ENCODE measurements around the gene DDX5. TPM values are rescaled to one million over a fixed set of nuclear protein-coding genes. Genes with fewer than 3 reads are reported as not detected.

The DDX5 gene
- total RNA-seq, result 100 to 1,000 TPM; 369 to 444 TPM

GRCh38 chr17:64506201-64506575, at the start of gene DDX5:
Gene DDX5 (minus strand): TSS chr17:64506289. CDS start chr17:64506119, 170 bp downstream.
- H3K9ac ChIP-seq (ENCODE audit: low read depth in 2 of 2, low read length in 2 of 2), result peak within 1 kb of the TSS; percentile 98 to 99
- H3K36me3 ChIP-seq, result peaks cover 23% of the 10 kb centered on the region
- DNase-seq, result peak; percentile 98
- peaks cover 8% of the 10 kb centered on the region for H3K4me1 ChIP-seq
- intact Hi-C loops (cut with DNase I), result no loop called here
- peak within 1 kb of the TSS; percentile 98 for H3K27ac ChIP-seq
- H3K9me3 ChIP-seq, result no peaks in the 10 kb centered on the region
- no peaks in the 10 kb centered on the region for H3K27me3 ChIP-seq
- TF ChIP-seq, protein P1, sequence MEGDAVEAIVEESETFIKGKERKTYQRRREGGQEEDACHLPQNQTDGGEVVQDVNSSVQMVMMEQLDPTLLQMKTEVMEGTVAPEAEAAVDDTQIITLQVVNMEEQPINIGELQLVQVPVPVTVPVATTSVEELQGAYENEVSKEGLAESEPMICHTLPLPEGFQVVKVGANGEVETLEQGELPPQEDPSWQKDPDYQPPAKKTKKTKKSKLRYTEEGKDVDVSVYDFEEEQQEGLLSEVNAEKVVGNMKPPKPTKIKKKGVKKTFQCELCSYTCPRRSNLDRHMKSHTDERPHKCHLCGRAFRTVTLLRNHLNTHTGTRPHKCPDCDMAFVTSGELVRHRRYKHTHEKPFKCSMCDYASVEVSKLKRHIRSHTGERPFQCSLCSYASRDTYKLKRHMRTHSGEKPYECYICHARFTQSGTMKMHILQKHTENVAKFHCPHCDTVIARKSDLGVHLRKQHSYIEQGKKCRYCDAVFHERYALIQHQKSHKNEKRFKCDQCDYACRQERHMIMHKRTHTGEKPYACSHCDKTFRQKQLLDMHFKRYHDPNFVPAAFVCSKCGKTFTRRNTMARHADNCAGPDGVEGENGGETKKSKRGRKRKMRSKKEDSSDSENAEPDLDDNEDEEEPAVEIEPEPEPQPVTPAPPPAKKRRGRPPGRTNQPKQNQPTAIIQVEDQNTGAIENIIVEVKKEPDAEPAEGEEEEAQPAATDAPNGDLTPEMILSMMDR (IDR thresholded peaks at IDR 0.05), result no peak
- peak within 1 kb of the TSS; percentile 89 for H3K4me3 ChIP-seq

DNA sequence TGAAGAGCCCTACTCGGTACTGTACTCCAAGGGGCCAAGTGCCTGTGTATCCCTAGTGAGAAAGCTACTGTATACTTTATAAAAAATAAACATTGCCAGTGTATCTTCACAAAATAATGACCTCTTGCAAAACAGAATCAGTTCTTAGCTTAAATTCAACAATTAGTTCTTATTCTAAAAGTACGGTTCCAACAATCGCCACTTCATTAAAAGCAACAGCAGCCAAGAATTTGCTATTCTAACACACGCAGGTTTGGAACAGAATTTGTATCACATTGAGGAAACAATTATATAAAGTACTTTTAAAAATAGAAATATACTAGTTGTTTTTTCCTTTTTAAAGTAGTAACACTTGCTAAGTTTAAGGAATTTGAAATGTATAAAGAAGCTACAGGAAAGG, 49.2 kb upstream of the DDX5 start:
- Histone ChIP-seq H3K9me3 (no peaks in the 10 kb centered on the region), H3K4me1 (no peaks in the 10 kb centered on the region), H3K27ac (no peak overlapping the region), H3K36me3 (no peaks in the 10 kb centered on the region), H3K27me3 (no peaks in the 10 kb centered on the region), H3K9ac (ENCODE audit: low read depth in 2 of 2, low read length in 2 of 2) (no peak overlapping the region), H3K4me3 (no peak overlapping the region)
- no peak for DNase-seq
- TF ChIP-seq, protein P1 (IDR thresholded peaks at IDR 0.05), result no peak
- intact Hi-C loops (cut with DNase I), result no loop called here

- intact Hi-C loops (cut with DNase I), result no loop called here
- no peaks in the 10 kb centered on the region for H3K36me3 ChIP-seq
- no peaks in the 10 kb centered on the region for H3K4me1 ChIP-seq
- no peak overlapping the region for H3K4me3 ChIP-seq
- DNase-seq, result no peak
- H3K9me3 ChIP-seq, result no peaks in the 10 kb centered on the region
- TF ChIP-seq, protein P1 (IDR thresholded peaks at IDR 0.05), result no peak
- H3K27ac ChIP-seq, result no peak overlapping the region
- H3K27me3 ChIP-seq, result no peaks in the 10 kb centered on the region
- no peak overlapping the region for H3K9ac ChIP-seq (ENCODE audit: low read depth in 2 of 2, low read length in 2 of 2)
These were observed 48.0 kb upstream of the DDX5 start for GRCh38 chr17:64554028-64554637.

- no peaks in the 10 kb centered on the region for H3K27me3 ChIP-seq
- H3K4me3 ChIP-seq, result no peak overlapping the region
- no peaks in the 10 kb centered on the region for H3K9me3 ChIP-seq
- intact Hi-C loops (cut with DNase I), result no loop called here
- no peaks in the 10 kb centered on the region for H3K36me3 ChIP-seq
- no peaks in the 10 kb centered on the region for H3K4me1 ChIP-seq
- TF ChIP-seq, protein P1 (IDR thresholded peaks at IDR 0.05), result no peak
- no peak overlapping the region for H3K9ac ChIP-seq (ENCODE audit: low read depth in 2 of 2, low read length in 2 of 2)
- no peak for DNase-seq
- no peak overlapping the region for H3K27ac ChIP-seq
These were observed 45.4 kb upstream of the DDX5 start for GRCh38 chr17:64551461-64551860.

GRCh38 chr17:64547319-64547718, 41.2 kb upstream of the DDX5 start:
- Histone ChIP-seq H3K9ac (ENCODE audit: low read depth in 2 of 2, low read length in 2 of 2) (no peak overlapping the region), H3K4me3 (no peak overlapping the region), H3K27ac (no peak overlapping the region), H3K36me3 (no peaks in the 10 kb centered on the region), H3K9me3 (no peaks in the 10 kb centered on the region), H3K27me3 (no peaks in the 10 kb centered on the region), H3K4me1 (no peaks in the 10 kb centered on the region)
- TF ChIP-seq, protein P1 (IDR thresholded peaks at IDR 0.05), result no peak
- intact Hi-C loops (cut with DNase I), result no loop called here
- DNase-seq, result no peak

Measured in colonic mucosa (tissue), 4 donors.